HCT116 (cell line): Measurements from ENCODE around the gene NDOR1. TPM values are rescaled to one million over a fixed set of nuclear protein-coding genes. Genes with fewer than 3 reads are reported as not detected.

ENCODE experiments used
- ATAC-seq: fragments of 200-7000 bp; cut with Tn5 transposase; 2 replicates; pipeline ENCODE4 v1.9.1; 2020; ENCODE audit warnings: mild to moderate bottlenecking, moderate library complexity
- BruUV-seq: library from RNA; stranded (reverse); fragments of 400-500 nt; replicated peaks from 2 replicates; lab custom pipeline; 2021; lab: Mats Ljungman, UMichigan
- CTCF ChIA-PET: fragments of 300-600 bp; sonication (Branson Sonifier 250); formaldehyde crosslinking; loops from one replicate; lab custom pipeline; 2021; ENCODE audit warnings: antibody characterized with exemption; lab: Charles Lee
- POLR2A ChIA-PET: fragments of 300-600, 350-600 bp; sonication (Branson Sonifier 250); formaldehyde crosslinking; loops from one replicate; lab custom pipeline; 2021; ENCODE audit warnings: antibody characterized with exemption; lab: Charles Lee
- RAD21 ChIA-PET, 2 experiments: fragments of 300-600 bp; sonication (Branson Sonifier 250); formaldehyde crosslinking; loops; one replicate each; lab custom pipeline; 2023; ENCODE audit warnings: low total read pairs in 2 of 2; ENCODE audit not compliant: uncharacterized antibody in 2 of 2, unreplicated experiment in 2 of 2, low non-redundant PET in 1 of 2; lab: Charles Lee
- DNase-seq: peaks from one replicate; pipeline ENCODE4 v3.0.0-alpha.2; 2010; ENCODE audit warnings: low read depth, low spot score
- H2AFZ ChIP-seq: fragments of 200-600 bp; shearing (Covaris generic), sonication (generic); 2 replicates; pipeline ENCODE4 v1.6.1; 2017; ENCODE audit warnings: low read depth, mixed run types, mixed read lengths, antibody characterized with exemption, low read length; ENCODE audit not compliant: poor library complexity, severe bottlenecking
- H3K27ac ChIP-seq: 2 replicates; pipeline ENCODE4 v1.5.1; 2012; ENCODE audit warnings: low read depth, low read length
- H3K27me3 ChIP-seq: fragments of 200-600 bp; sonication (generic); 2 replicates; pipeline ENCODE4 v1.6.1; 2016; ENCODE audit warnings: mixed run types, low read length, mixed read lengths; ENCODE audit not compliant: insufficient read depth
- H3K36me3 ChIP-seq, 2 experiments: fragments of 200-500 bp in 1 of 2; fragments of 200-600 bp in 1 of 2; sonication (Bioruptor generic) in 1 of 2; sonication (generic) in 1 of 2; 2 replicates each; pipeline versions ENCODE4 v1.5.1 to v1.6.1; 2014 to 2016; ENCODE audit warnings: low read length in 2 of 2, inconsistent platforms in 1 of 2, mixed read lengths in 1 of 2, mixed run types in 1 of 2; ENCODE audit not compliant: insufficient read depth in 2 of 2, control insufficient read depth in 1 of 2
- H3K4me1 ChIP-seq, 2 experiments: fragments of 200-600 bp in 1 of 2; sonication (generic) in 1 of 2; 2 replicates each; pipeline versions ENCODE4 v1.5.1 to v1.6.1; 2012 to 2017; ENCODE audit warnings: low read length in 2 of 2, inconsistent platforms in 1 of 2, mild to moderate bottlenecking in 1 of 2, mixed read lengths in 1 of 2, mixed run types in 1 of 2, moderate library complexity in 1 of 2; ENCODE audit not compliant: insufficient read depth in 2 of 2, control insufficient read depth in 1 of 2
- H3K4me2 ChIP-seq: fragments of 200-600 bp; sonication (generic); 2 replicates; pipeline ENCODE4 v1.6.1; 2017; ENCODE audit warnings: mixed run types, low read length, mixed read lengths
- H3K4me3 ChIP-seq, 2 experiments: fragments of 200-600 bp in 1 of 2; sonication (generic) in 1 of 2; replicated peaks in 1 of 2; 2 replicates each; pipeline ENCODE4 v1.5.1; 2011 to 2016; ENCODE audit warnings: low read length in 2 of 2, control low read depth in 1 of 2, low read depth in 1 of 2, mild to moderate bottlenecking in 1 of 2, mixed read lengths in 1 of 2, mixed run types in 1 of 2
- H3K79me2 ChIP-seq: fragments of 200-600 bp; sonication (generic); 2 replicates; pipeline ENCODE4 v1.6.1; 2017; ENCODE audit warnings: mild to moderate bottlenecking, mixed run types, low read length, moderate library complexity, mixed read lengths; ENCODE audit not compliant: insufficient read depth
- H3K9ac ChIP-seq: fragments of 200-600 bp; sonication (generic); 2 replicates; pipeline ENCODE4 v1.6.1; 2016; ENCODE audit warnings: low read length, mixed read lengths
- H3K9me2 ChIP-seq: fragments of 200-600 bp; sonication (generic), shearing (Covaris generic); 2 replicates; pipeline ENCODE4 v1.6.1; 2017; ENCODE audit warnings: mixed run types, mild to moderate bottlenecking, moderate library complexity; ENCODE audit not compliant: insufficient read depth
- H3K9me3 ChIP-seq, 2 experiments: fragments of 200-500 bp in 1 of 2; fragments of 200-600 bp in 1 of 2; sonication (Bioruptor generic) in 1 of 2; sonication (generic) in 1 of 2; 2 replicates each; pipeline ENCODE4 v1.6.1; 2014 to 2017; ENCODE audit warnings: low read length in 2 of 2, mixed read lengths in 2 of 2, inconsistent platforms in 1 of 2, low read depth in 1 of 2, mild to moderate bottlenecking in 1 of 2, mixed run types in 1 of 2, moderate library complexity in 1 of 2; ENCODE audit not compliant: control insufficient read depth in 1 of 2, insufficient read depth in 1 of 2
- H4K20me1 ChIP-seq: fragments of 200-600 bp; sonication (generic), shearing (Covaris generic); 2 replicates; pipeline ENCODE4 v1.6.1; 2017; ENCODE audit warnings: mixed run types, mild to moderate bottlenecking, moderate library complexity; ENCODE audit not compliant: insufficient read depth
- ATF3 ChIP-seq: IDR thresholded peaks from 2 replicates; pipeline ENCODE4 v1.6.1; 2012
- CEBPB ChIP-seq: IDR thresholded peaks from 2 replicates; pipeline ENCODE4 v1.6.1; 2012; ENCODE audit warnings: low read depth
- EGR1 ChIP-seq: IDR thresholded peaks from 2 replicates; pipeline ENCODE4 v1.6.1; 2012; ENCODE audit warnings: low read depth
- EZH2 ChIP-seq: fragments of 200-600 bp; sonication (generic); IDR thresholded peaks from 2 replicates; pipeline ENCODE4 v1.6.1; 2017; ENCODE audit warnings: antibody characterized with exemption, mixed run types
- EZH2phosphoT487 ChIP-seq: fragments of 200-600 bp; IDR thresholded peaks from 2 replicates; pipeline ENCODE4 v1.6.1; 2018; ENCODE audit warnings: antibody characterized with exemption, borderline replicate concordance
- FOSL1 ChIP-seq: IDR thresholded peaks from 2 replicates; pipeline ENCODE4 v1.6.1; 2012; ENCODE audit warnings: low read depth
- JUND ChIP-seq: IDR thresholded peaks from 2 replicates; pipeline ENCODE4 v1.6.1; 2012
- MAX ChIP-seq: IDR thresholded peaks from 2 replicates; pipeline ENCODE4 v1.6.1; 2012
- POLR2A ChIP-seq: IDR thresholded peaks from 2 replicates; pipeline ENCODE4 v1.7.0; 2011; ENCODE audit warnings: borderline replicate concordance; ENCODE audit not compliant: insufficient read depth, insufficient read length; ENCODE audit errors: extremely low read depth
- POLR2AphosphoS5 ChIP-seq: IDR thresholded peaks from 2 replicates; pipeline ENCODE4 v1.6.1; 2011; ENCODE audit warnings: mild to moderate bottlenecking, low read depth, low read length, moderate library complexity
- SIN3A ChIP-seq: IDR thresholded peaks from 2 replicates; pipeline ENCODE4 v1.6.1; 2012; ENCODE audit warnings: low read depth
- SP1 ChIP-seq: IDR thresholded peaks from 2 replicates; pipeline ENCODE4 v1.6.1; 2012; ENCODE audit warnings: low read depth
- SRF ChIP-seq: IDR thresholded peaks from 2 replicates; pipeline ENCODE4 v1.6.1; 2012; ENCODE audit warnings: low read depth
- TCF7L2 ChIP-seq: IDR thresholded peaks from 2 replicates; pipeline ENCODE4 v1.7.0; 2011; ENCODE audit warnings: borderline replicate concordance, inconsistent platforms; ENCODE audit not compliant: insufficient read depth, insufficient read length; ENCODE audit errors: extremely low read depth
- ZBTB33 ChIP-seq: IDR thresholded peaks from 2 replicates; pipeline ENCODE4 v1.6.1; 2011; ENCODE audit warnings: mild to moderate bottlenecking, low read length, moderate library complexity; ENCODE audit not compliant: insufficient replicate concordance; ENCODE audit errors: extremely low read depth
- ZFX ChIP-seq: fragments of 450-650 bp; IDR thresholded peaks from 2 replicates; pipeline ENCODE4 v1.6.1; 2017
- intact Hi-C: fragments of 100-400 bp; cut with micrococcal nuclease; formaldehyde crosslinking; loops from 2 replicates; pipeline ENCODE4 v1.10.0; 2022
- total RNA-seq: library from RNA; stranded (reverse); gene quantifications from one replicate; pipeline ENCODE4 v1.2.1, GENCODE V29; 2021; ENCODE audit not compliant: unreplicated experiment
- TF ChIP-seq, protein P1 (sequence below): IDR thresholded peaks from 2 replicates; pipeline ENCODE4 v1.6.1; 2012; ENCODE audit warnings: low read depth

Gene NDOR1
- total RNA-seq, 1 experiment from 2014 or later: 28.4 TPM

DNA sequence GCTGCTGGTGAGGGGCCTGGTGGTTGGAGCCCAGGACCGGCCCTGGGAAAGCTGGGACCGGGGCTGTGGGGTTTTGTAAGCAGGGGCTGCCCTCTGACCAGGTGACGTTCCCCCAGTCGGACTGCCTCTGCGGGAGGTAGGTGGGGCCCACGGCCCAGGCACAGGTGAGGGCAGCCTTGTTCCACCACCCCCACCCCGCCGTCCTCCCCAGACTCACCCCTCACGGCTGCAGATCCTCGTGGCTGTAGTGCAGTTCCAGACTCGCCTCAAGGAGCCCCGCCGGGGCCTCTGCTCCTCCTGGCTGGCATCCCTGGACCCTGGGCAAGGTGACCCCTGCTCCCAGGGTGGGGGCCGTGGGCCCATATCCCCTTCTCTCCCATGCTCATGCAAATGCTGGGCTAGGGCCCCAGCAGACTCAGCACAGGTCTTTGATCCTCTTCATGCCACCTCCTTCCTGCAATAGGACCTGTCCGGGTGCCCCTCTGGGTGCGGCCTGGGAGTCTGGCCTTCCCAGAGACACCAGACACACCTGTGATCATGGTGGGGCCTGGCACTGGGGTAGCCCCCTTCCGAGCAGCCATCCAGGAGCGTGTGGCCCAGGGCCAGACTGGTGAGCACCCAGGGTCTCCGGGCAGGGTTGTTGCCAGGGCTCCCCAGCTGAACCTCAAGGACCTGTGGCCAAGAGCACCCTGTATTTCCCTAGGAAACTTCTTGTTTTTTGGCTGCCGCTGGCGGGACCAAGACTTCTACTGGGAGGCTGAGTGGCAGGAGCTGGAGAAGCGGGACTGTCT is 9.9 kb downstream of the NDOR1 start:
- H3K27ac ChIP-seq: no peak overlapping the region
- H3K4me3 ChIP-seq: no peak overlapping the region
- RAD21 ChIA-PET: no interaction called here
- intact Hi-C loops: no loop called here
- DNase-seq: no peak
- CTCF ChIA-PET: interaction anchor here (1.7 to 2.4 kb wide), 2 partner anchors 8 to 21 kb away, joined by 8 to 16 read pairs; partner anchors contain the start of gene RNF208
- no peak overlapping the region for H3K4me2 ChIP-seq
- POLR2A ChIA-PET: interaction anchor here (1.5 kb wide), 1 partner anchor 8 kb away, joined by 4 read pairs; no protein-coding TSS in a partner anchor
- H3K36me3 ChIP-seq: no peaks in the 10 kb centered on the region
- no TSS peak for BruUV-seq
- H3K4me1 ChIP-seq: peaks cover 28 to 52% of the 10 kb centered on the region in 2 experiments
- no peak overlapping the region for H3K9ac ChIP-seq
- no peaks in the 10 kb centered on the region for H3K9me3 ChIP-seq
- no peak for TF ChIP-seq TCF7L2
- no peak for TF ChIP-seq MAX
- no peak for TF ChIP-seq ATF3
- TF ChIP-seq, protein P1, sequence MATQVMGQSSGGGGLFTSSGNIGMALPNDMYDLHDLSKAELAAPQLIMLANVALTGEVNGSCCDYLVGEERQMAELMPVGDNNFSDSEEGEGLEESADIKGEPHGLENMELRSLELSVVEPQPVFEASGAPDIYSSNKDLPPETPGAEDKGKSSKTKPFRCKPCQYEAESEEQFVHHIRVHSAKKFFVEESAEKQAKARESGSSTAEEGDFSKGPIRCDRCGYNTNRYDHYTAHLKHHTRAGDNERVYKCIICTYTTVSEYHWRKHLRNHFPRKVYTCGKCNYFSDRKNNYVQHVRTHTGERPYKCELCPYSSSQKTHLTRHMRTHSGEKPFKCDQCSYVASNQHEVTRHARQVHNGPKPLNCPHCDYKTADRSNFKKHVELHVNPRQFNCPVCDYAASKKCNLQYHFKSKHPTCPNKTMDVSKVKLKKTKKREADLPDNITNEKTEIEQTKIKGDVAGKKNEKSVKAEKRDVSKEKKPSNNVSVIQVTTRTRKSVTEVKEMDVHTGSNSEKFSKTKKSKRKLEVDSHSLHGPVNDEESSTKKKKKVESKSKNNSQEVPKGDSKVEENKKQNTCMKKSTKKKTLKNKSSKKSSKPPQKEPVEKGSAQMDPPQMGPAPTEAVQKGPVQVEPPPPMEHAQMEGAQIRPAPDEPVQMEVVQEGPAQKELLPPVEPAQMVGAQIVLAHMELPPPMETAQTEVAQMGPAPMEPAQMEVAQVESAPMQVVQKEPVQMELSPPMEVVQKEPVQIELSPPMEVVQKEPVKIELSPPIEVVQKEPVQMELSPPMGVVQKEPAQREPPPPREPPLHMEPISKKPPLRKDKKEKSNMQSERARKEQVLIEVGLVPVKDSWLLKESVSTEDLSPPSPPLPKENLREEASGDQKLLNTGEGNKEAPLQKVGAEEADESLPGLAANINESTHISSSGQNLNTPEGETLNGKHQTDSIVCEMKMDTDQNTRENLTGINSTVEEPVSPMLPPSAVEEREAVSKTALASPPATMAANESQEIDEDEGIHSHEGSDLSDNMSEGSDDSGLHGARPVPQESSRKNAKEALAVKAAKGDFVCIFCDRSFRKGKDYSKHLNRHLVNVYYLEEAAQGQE: no peak
- TF ChIP-seq FOSL1: no peak
- no peak for TF ChIP-seq POLR2AphosphoS5
- no peak for TF ChIP-seq EGR1
- TF ChIP-seq CEBPB: no peak
- no peak for TF ChIP-seq SRF
- no peak for TF ChIP-seq SIN3A
- no peak for TF ChIP-seq ZBTB33
- no peak for TF ChIP-seq JUND
- TF ChIP-seq SP1: no peak
- TF ChIP-seq EZH2phosphoT487: no peak
- no peak for TF ChIP-seq ZFX
- no peak for TF ChIP-seq POLR2A
- TF ChIP-seq EZH2: no peak
- no peaks in the 10 kb centered on the region for H4K20me1 ChIP-seq
- H3K9me2 ChIP-seq: no peaks in the 10 kb centered on the region
- ATAC-seq: no peak
- H2AFZ ChIP-seq: no peak overlapping the region
- no peaks in the 10 kb centered on the region for H3K27me3 ChIP-seq
- no peaks in the 10 kb centered on the region for H3K79me2 ChIP-seq
